ENCODE measurements around the gene EHMT1. TPM values are rescaled to one million over a fixed set of nuclear protein-coding genes. Genes with fewer than 3 reads are reported as not detected.

The EHMT1 gene
- total and polyA plus RNA-seq, 2 experiments from 2014 or later: 162 to 177 TPM

GRCh38 chr9:137710704-137711103 lies 91.9 kb downstream of the EHMT1 start:
- TF ChIP-seq JUNB (IDR thresholded peaks at IDR 0.05; ENCODE audit: unreplicated experiment) (no peak), EZH2 (IDR thresholded peaks at IDR 0.05; ENCODE audit: low read depth, unreplicated experiment) (no peak), NANOG (IDR thresholded peaks at IDR 0.05; ENCODE audit: borderline replicate concordance) (no peak), ZNF462 (CRISPR knock-in tag; IDR thresholded peaks at IDR 0.05) (no peak), ZNF331 (CRISPR knock-in tag; IDR thresholded peaks at IDR 0.05; ENCODE audit: low read depth) (no peak), STAT1 (IDR thresholded peaks at IDR 0.05; ENCODE audit: unreplicated experiment) (no peak), POLR2AphosphoS5 (IDR thresholded peaks at IDR 0.05; ENCODE audit: low read depth) (no peak), ZNF114 (CRISPR knock-in tag; IDR thresholded peaks at IDR 0.05) (no peak), REST (IDR thresholded peaks at IDR 0.05; ENCODE audit: unreplicated experiment) (no peak), CREB1 (CRISPR knock-in tag; IDR thresholded peaks at IDR 0.05; ENCODE audit: low read depth) (no peak), EZH2phosphoT487 (IDR thresholded peaks at IDR 0.05; ENCODE audit: unreplicated experiment) (no peak), ETS1 (IDR thresholded peaks at IDR 0.05) (no peak)
- TF ChIP-seq, protein P1, sequence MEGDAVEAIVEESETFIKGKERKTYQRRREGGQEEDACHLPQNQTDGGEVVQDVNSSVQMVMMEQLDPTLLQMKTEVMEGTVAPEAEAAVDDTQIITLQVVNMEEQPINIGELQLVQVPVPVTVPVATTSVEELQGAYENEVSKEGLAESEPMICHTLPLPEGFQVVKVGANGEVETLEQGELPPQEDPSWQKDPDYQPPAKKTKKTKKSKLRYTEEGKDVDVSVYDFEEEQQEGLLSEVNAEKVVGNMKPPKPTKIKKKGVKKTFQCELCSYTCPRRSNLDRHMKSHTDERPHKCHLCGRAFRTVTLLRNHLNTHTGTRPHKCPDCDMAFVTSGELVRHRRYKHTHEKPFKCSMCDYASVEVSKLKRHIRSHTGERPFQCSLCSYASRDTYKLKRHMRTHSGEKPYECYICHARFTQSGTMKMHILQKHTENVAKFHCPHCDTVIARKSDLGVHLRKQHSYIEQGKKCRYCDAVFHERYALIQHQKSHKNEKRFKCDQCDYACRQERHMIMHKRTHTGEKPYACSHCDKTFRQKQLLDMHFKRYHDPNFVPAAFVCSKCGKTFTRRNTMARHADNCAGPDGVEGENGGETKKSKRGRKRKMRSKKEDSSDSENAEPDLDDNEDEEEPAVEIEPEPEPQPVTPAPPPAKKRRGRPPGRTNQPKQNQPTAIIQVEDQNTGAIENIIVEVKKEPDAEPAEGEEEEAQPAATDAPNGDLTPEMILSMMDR (conservative IDR thresholded peaks at IDR 0.05; ENCODE audit: low read depth in 2 of 2): no peak
- Histone ChIP-seq H3K4me3 (no peak overlapping the region), H3F3A (replicated peaks; ENCODE audit: low read depth) (no peaks in the 10 kb centered on the region), H3K4me1 (ENCODE audit: insufficient read depth) (peaks cover 22% of the 10 kb centered on the region), H3K27me3 (ENCODE audit: insufficient read depth) (no peaks in the 10 kb centered on the region), H3K27ac (ENCODE audit: low read depth) (0 out of 2 replicates have a peak overlapping the region, but pooled peaks have one; percentile 4), H4K20me1 (replicated peaks; ENCODE audit: insufficient read depth) (peaks cover 48% of the 10 kb centered on the region), H3K36me3 (ENCODE audit: insufficient read depth) (peaks cover 10% of the 10 kb centered on the region; the same call in 1 of the 2 replicates), H3K79me2 (replicated peaks; ENCODE audit: insufficient read depth) (peaks cover 93% of the 10 kb centered on the region), H3K4me2 (no peak overlapping the region), H2AFZ (no peak overlapping the region), H3K9me2 (ENCODE audit: insufficient read depth) (no peaks in the 10 kb centered on the region)
- DNase-seq (ENCODE audit: low spot score) (no peak), ATAC-seq (no peak)
- Mint-ChIP-seq H3K27me3 (ENCODE audit: insufficient read depth, low read depth, poor library complexity) (peaks cover 17% of the 10 kb centered on the region), H3K36me3 (ENCODE audit: low read depth) (peaks cover 39% of the 10 kb centered on the region), H3K9me3 (peaks cover 8% of the 10 kb centered on the region; the same call in 2 of the 3 replicates), H3K4me1 (peaks cover 30% of the 10 kb centered on the region), H3K4me3 (no peak overlapping the region), H3K27ac (no peak overlapping the region)
